Measurements from ENCODE around the gene INO80D.
A peak's percentile ranks its signal among the peaks of the same experiment; 100 is the strongest.

Gene INO80D

DNA sequence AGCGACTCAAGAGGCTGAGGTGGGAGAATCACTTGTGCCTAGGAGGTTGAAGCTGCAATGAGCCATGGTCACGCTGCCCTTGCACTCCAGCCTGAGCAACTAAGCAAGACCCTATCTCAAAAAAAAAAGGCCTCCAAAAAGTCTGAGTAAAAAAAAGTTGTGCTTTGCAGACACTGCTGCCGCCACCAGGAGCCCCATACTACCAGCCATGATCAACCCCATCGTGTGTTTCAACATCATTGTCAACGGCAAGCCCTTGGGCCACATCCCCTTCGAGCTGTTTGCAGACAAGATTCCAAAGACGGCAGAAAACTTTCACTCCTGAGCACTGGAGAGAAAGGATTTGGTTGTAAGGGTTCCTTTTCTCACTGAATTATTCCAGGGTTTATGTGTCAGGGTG, 137.1 kb downstream of the INO80D start:
- TF ChIP-seq, protein P1, sequence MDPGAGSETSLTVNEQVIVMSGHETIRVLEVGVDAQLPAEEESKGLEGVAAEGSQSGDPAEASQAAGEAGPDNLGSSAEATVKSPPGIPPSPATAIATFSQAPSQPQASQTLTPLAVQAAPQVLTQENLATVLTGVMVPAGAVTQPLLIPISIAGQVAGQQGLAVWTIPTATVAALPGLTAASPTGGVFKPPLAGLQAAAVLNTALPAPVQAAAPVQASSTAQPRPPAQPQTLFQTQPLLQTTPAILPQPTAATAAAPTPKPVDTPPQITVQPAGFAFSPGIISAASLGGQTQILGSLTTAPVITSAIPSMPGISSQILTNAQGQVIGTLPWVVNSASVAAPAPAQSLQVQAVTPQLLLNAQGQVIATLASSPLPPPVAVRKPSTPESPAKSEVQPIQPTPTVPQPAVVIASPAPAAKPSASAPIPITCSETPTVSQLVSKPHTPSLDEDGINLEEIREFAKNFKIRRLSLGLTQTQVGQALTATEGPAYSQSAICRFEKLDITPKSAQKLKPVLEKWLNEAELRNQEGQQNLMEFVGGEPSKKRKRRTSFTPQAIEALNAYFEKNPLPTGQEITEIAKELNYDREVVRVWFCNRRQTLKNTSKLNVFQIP (CRISPR knock-in tag; IDR thresholded peaks at IDR 0.05; ENCODE audit: borderline replicate concordance, low read depth): no peak
- no peak for TF ChIP-seq BACH2 (CRISPR knock-in tag; IDR thresholded peaks at IDR 0.05; ENCODE audit: borderline replicate concordance)
- TF ChIP-seq PPARA (CRISPR knock-in tag; IDR thresholded peaks at IDR 0.05; ENCODE audit: borderline replicate concordance): no peak
- ATAC-seq: no peak

DNA sequence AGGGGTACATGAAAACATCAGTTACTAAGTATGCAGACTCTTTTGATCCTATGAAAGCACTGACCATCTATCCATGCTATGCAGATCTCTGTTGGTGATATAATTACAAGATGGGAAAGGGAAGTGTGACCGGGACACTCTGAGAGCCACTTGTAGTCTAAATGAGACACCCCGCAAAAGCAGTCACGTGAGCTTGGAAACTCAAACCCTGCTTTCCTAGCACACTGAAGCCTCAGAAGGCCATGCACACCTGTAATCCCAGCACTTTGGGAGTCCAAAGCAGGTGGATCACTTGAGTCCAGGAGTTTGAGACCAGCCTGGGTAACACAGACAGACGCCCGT, 137.5 kb downstream of the INO80D start:
- ATAC-seq: peak; percentile 15; the same call in 2 of the 3 replicates
- TF ChIP-seq BACH2 (CRISPR knock-in tag; IDR thresholded peaks at IDR 0.05; ENCODE audit: borderline replicate concordance) (no peak), OSR1 (CRISPR knock-in tag; IDR thresholded peaks at IDR 0.05) (no peak)

DNA sequence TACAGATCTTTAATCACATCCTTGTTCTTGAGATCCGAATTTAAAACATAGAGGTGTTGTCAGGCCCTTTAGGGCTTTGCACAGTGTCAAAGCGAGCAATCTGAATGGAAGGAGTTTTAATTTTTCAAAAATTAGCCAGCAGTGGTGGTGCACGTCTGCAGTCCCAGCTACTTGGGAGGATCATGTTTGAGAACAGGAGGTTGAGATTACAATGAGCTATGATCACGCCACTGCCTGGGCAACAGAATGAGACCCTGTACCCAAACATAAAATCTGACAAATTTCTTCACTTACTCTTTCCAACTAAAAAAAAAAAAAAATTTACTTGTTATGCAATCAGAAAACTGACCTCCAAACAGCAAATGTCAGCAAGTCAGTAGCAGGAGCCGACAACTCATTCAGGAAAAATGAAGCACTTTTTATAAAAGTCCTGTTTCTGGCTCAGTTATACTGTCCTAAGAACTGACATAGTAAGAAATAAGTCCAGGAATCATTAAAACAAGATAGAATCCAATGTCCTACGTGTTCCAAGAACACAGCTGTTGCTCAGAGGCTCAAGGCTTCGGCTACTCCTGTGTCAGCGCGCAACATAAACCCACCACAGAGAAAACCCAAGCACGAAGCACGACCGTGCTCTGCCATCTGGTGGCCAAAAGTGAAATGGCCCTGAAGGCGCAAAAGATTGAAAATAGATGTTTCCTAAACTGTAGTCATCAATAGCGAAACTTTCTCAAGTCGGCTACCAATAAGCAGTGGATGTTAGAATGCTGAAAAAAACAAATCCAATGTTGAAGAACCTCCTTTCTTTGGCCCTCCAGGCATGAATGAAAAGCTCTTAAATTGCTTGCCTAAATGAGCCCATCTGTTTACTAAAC, 138.1 kb downstream of the INO80D start:
- ATAC-seq: peak; percentile 94
- TF ChIP-seq BACH2 (CRISPR knock-in tag; IDR thresholded peaks at IDR 0.05; ENCODE audit: borderline replicate concordance) (no peak), TOX (CRISPR knock-in tag; IDR thresholded peaks at IDR 0.05; ENCODE audit: borderline replicate concordance) (no peak), CSDC2 (CRISPR knock-in tag; IDR thresholded peaks at IDR 0.05) (no peak), ISL1 (CRISPR knock-in tag; IDR thresholded peaks at IDR 0.05) (no peak), ZFP30 (CRISPR knock-in tag; IDR thresholded peaks at IDR 0.05) (no peak), ZC3H10 (CRISPR knock-in tag; IDR thresholded peaks at IDR 0.05) (no peak)

DNA sequence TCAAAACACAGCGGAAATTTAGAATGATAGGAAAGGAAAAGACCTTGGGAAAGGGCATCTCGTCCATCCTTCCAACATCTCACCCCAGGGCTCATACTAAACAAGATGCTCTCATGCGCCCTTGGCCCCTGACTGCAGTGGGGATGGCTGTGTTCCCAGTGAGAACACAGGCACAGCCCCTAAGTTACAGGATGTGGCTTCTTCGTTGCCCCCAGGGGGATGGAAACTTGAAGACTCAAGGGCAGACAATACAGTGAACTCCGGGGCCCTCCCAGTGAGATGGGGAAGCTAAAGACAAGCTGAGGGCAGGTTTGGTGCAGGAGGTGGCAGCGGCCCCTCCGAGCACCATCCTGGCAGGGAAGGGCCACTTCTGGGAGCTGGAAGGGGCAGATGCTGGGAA, 139.7 kb downstream of the INO80D start:
- no peak for TF ChIP-seq ZFP30 (CRISPR knock-in tag; IDR thresholded peaks at IDR 0.05)
- TF ChIP-seq ESRRG (CRISPR knock-in tag; IDR thresholded peaks at IDR 0.05): no peak
- TF ChIP-seq BACH2 (CRISPR knock-in tag; IDR thresholded peaks at IDR 0.05; ENCODE audit: borderline replicate concordance): no peak
- no peak for TF ChIP-seq SNAI2 (CRISPR knock-in tag; IDR thresholded peaks at IDR 0.05)
- TF ChIP-seq, protein P2, sequence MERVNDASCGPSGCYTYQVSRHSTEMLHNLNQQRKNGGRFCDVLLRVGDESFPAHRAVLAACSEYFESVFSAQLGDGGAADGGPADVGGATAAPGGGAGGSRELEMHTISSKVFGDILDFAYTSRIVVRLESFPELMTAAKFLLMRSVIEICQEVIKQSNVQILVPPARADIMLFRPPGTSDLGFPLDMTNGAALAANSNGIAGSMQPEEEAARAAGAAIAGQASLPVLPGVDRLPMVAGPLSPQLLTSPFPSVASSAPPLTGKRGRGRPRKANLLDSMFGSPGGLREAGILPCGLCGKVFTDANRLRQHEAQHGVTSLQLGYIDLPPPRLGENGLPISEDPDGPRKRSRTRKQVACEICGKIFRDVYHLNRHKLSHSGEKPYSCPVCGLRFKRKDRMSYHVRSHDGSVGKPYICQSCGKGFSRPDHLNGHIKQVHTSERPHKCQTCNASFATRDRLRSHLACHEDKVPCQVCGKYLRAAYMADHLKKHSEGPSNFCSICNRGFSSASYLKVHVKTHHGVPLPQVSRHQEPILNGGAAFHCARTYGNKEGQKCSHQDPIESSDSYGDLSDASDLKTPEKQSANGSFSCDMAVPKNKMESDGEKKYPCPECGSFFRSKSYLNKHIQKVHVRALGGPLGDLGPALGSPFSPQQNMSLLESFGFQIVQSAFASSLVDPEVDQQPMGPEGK (CRISPR knock-in tag; IDR thresholded peaks at IDR 0.05; ENCODE audit: borderline replicate concordance): no peak
- no peak for TF ChIP-seq ZC3H10 (CRISPR knock-in tag; IDR thresholded peaks at IDR 0.05)
- TF ChIP-seq, protein P1 (CRISPR knock-in tag; IDR thresholded peaks at IDR 0.05; ENCODE audit: borderline replicate concordance, low read depth): no peak
- TF ChIP-seq, protein P3, sequence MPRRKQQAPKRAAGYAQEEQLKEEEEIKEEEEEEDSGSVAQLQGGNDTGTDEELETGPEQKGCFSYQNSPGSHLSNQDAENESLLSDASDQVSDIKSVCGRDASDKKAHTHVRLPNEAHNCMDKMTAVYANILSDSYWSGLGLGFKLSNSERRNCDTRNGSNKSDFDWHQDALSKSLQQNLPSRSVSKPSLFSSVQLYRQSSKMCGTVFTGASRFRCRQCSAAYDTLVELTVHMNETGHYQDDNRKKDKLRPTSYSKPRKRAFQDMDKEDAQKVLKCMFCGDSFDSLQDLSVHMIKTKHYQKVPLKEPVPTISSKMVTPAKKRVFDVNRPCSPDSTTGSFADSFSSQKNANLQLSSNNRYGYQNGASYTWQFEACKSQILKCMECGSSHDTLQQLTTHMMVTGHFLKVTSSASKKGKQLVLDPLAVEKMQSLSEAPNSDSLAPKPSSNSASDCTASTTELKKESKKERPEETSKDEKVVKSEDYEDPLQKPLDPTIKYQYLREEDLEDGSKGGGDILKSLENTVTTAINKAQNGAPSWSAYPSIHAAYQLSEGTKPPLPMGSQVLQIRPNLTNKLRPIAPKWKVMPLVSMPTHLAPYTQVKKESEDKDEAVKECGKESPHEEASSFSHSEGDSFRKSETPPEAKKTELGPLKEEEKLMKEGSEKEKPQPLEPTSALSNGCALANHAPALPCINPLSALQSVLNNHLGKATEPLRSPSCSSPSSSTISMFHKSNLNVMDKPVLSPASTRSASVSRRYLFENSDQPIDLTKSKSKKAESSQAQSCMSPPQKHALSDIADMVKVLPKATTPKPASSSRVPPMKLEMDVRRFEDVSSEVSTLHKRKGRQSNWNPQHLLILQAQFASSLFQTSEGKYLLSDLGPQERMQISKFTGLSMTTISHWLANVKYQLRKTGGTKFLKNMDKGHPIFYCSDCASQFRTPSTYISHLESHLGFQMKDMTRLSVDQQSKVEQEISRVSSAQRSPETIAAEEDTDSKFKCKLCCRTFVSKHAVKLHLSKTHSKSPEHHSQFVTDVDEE (CRISPR knock-in tag; IDR thresholded peaks at IDR 0.05): no peak
- no peak for TF ChIP-seq ZFP3 (CRISPR knock-in tag; IDR thresholded peaks at IDR 0.05)
- TF ChIP-seq, protein P4, sequence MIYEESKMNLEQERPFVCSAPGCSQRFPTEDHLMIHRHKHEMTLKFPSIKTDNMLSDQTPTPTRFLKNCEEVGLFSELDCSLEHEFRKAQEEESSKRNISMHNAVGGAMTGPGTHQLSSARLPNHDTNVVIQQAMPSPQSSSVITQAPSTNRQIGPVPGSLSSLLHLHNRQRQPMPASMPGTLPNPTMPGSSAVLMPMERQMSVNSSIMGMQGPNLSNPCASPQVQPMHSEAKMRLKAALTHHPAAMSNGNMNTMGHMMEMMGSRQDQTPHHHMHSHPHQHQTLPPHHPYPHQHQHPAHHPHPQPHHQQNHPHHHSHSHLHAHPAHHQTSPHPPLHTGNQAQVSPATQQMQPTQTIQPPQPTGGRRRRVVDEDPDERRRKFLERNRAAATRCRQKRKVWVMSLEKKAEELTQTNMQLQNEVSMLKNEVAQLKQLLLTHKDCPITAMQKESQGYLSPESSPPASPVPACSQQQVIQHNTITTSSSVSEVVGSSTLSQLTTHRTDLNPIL (CRISPR knock-in tag; IDR thresholded peaks at IDR 0.05; ENCODE audit: low read depth): no peak
- TF ChIP-seq, protein P5, sequence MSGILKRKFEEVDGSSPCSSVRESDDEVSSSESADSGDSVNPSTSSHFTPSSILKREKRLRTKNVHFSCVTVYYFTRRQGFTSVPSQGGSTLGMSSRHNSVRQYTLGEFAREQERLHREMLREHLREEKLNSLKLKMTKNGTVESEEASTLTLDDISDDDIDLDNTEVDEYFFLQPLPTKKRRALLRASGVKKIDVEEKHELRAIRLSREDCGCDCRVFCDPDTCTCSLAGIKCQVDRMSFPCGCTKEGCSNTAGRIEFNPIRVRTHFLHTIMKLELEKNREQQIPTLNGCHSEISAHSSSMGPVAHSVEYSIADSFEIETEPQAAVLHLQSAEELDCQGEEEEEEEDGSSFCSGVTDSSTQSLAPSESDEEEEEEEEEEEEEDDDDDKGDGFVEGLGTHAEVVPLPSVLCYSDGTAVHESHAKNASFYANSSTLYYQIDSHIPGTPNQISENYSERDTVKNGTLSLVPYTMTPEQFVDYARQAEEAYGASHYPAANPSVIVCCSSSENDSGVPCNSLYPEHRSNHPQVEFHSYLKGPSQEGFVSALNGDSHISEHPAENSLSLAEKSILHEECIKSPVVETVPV (CRISPR knock-in tag; IDR thresholded peaks at IDR 0.05): no peak
- TF ChIP-seq PPARA (CRISPR knock-in tag; IDR thresholded peaks at IDR 0.05; ENCODE audit: borderline replicate concordance): no peak
- no peak for TF ChIP-seq ZNF70 (CRISPR knock-in tag; IDR thresholded peaks at IDR 0.05)
- no peak for TF ChIP-seq TCF4 (CRISPR knock-in tag; IDR thresholded peaks at IDR 0.05; ENCODE audit: borderline replicate concordance)
- no peak for TF ChIP-seq ISL1 (CRISPR knock-in tag; IDR thresholded peaks at IDR 0.05)
- TF ChIP-seq ARNTL (CRISPR knock-in tag; IDR thresholded peaks at IDR 0.05; ENCODE audit: borderline replicate concordance, low read depth): no peak
- TF ChIP-seq TOX (CRISPR knock-in tag; IDR thresholded peaks at IDR 0.05; ENCODE audit: borderline replicate concordance): no peak
- TF ChIP-seq GLIS3 (CRISPR knock-in tag; IDR thresholded peaks at IDR 0.05): no peak
- no peak for TF ChIP-seq OSR1 (CRISPR knock-in tag; IDR thresholded peaks at IDR 0.05)
- no peak for TF ChIP-seq RARB (CRISPR knock-in tag; IDR thresholded peaks at IDR 0.05)

More for the DNA sequence above, 139.7 kb downstream of the INO80D start:
- no peak for ATAC-seq

Data from SK-N-SH treated with all-trans-retinoic acid at 6 μM for 48 hours (cell line).